ENCODE results near the gene LIMD2. TPM values are rescaled to one million over a fixed set of nuclear protein-coding genes. Genes with fewer than 3 reads are reported as not detected.

Gene LIMD2
- total RNA-seq, 1 experiment from 2014 or later, result 190 TPM

DNA sequence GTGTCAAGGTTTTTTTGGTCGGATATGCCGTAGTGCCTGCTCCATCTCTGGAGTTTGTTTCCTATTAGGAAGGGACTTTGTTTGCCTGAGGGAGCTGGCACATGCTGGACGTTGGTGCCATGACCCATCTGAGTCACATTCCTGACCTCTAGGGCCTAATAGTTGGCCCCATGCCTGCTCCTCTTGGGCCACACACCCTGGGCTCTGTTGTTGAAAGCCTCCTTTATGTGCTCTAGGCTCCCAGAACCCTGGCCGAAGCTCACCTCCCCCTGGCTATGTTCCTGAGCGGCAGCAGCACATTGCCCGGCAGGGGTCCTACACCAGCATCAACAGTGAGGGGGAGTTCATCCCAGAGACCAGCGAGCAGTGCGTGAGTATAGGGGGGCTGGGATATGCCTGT lies 18.4 kb downstream of the LIMD2 start:
- peak; percentile 46 for DNase-seq

DNA sequence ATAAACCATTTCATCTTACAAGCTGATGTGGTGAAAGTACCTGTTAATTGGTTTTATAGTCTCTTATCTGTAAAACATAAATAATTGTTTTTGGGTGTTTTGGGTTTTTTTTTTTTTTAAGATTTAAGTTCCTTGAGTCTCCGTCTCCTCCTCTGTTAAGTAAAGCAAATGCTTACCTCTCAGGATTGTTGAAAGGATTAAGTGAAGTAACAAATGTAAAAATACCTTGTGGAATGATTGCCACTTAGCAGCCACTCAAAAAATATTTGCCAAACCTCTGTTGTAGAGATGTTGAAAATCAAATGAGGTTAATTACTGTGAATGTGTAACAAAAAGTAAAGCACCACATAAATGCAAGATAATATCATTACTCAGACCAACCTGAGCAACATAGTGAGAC lies 19.2 kb downstream of the LIMD2 start:
- DNase-seq, result no peak
- H3K4me3 ChIP-seq (ENCODE audit: insufficient read depth, low read depth, low read length), result no peak overlapping the region
- H3K36me3 ChIP-seq (replicated peaks; ENCODE audit: control insufficient read depth, insufficient read depth, low read length), result peaks cover 1% of the 10 kb centered on the region
- no peaks in the 10 kb centered on the region for H3K27me3 ChIP-seq (ENCODE audit: control insufficient read depth, insufficient read depth, low read length)

More for the DNA sequence above, 18.4 kb downstream of the LIMD2 start:
- H3K36me3 ChIP-seq (replicated peaks; ENCODE audit: control insufficient read depth, insufficient read depth, low read length), result peaks cover 1% of the 10 kb centered on the region
- H3K27me3 ChIP-seq (ENCODE audit: control insufficient read depth, insufficient read depth, low read length), result no peaks in the 10 kb centered on the region
- H3K4me3 ChIP-seq (ENCODE audit: insufficient read depth, low read depth, low read length), result no peak overlapping the region

- H3K36me3 ChIP-seq (replicated peaks; ENCODE audit: control insufficient read depth, insufficient read depth, low read length), result no peaks in the 10 kb centered on the region; the same call in none of the 2 replicates
- H3K27me3 ChIP-seq (ENCODE audit: control insufficient read depth, insufficient read depth, low read length), result no peaks in the 10 kb centered on the region
- no peak overlapping the region for H3K4me3 ChIP-seq (ENCODE audit: insufficient read depth, low read depth, low read length)
- peak; percentile 67 for DNase-seq
Observed at GRCh38 chr17:63679214-63679613, 20.7 kb downstream of the LIMD2 start.

DNA sequence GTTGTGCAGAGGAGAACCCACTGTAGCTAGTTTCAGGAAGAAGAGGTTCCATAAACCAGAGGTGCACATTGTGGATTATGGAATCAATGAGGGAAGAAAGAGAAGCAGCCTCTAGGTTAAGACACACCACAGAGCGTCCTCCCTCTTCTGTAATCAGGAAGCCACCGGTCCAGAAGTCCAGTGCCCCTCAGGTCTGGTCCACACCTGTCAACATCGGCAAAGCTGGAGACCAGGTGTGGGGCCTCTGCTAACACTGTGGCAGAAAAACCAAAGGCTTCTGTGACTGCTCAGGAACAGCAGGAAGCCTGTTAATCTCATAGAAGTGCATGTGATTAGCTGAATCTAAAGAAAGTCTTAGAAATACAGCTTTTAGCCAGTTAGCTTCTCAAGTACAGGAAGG lies 23.3 kb downstream of the LIMD2 start:
- H3K36me3 ChIP-seq (replicated peaks; ENCODE audit: control insufficient read depth, insufficient read depth, low read length), result no peaks in the 10 kb centered on the region; the same call in 1 of the 2 replicates
- no peak for DNase-seq
- no peak overlapping the region for H3K4me3 ChIP-seq (ENCODE audit: insufficient read depth, low read depth, low read length)
- H3K27me3 ChIP-seq (ENCODE audit: control insufficient read depth, insufficient read depth, low read length), result no peaks in the 10 kb centered on the region

DNA sequence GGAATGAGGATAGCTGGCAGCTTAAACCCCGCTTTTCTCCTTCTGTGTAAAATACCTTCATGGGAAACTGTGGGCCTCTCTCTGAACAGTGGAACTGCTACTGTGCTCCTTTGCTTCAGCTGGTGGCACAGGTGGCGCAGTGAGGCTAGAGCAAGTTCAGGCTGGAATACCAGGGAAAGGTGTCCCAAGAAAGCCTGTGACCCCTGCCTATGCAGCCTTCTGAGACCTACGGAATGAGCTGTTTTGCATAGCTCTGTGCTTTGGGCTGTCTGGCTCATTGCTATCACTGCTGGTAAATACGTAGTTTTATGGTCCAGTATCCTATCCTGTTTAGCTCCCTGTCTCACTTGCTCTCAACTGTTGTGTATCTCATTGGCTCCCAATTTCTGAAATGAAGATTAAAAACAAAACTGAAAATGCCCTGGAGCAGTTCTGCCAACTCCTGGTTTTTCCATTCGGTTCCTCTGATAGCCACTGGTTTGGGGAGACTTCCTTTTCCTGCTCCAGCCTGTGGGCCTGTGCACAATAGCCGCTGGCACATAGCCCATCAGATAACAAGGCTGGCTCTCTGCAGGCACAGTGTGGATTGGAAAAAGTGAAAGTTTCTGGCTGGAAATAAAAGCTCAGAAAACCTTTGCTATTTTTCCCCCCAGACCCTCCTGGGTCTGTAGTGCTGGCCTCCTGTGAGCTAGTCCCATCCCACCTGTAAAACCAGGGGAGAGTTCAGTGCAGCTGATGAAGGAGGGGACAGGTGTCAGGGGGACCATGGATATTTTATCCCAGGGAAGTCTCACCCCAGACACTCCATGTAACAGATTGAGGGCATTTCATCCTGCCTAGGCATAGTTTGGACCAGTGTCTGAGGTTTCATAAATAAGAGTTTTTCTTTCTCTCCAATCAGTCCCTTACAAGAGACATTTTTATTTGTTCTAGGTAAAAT lies 24.0 kb downstream of the LIMD2 start:
- Histone ChIP-seq H3K4me3 (ENCODE audit: insufficient read depth, low read depth, low read length) (no peak overlapping the region), H3K36me3 (replicated peaks; ENCODE audit: control insufficient read depth, insufficient read depth, low read length) (no peaks in the 10 kb centered on the region; the same call in 1 of the 2 replicates), H3K27me3 (ENCODE audit: control insufficient read depth, insufficient read depth, low read length) (no peaks in the 10 kb centered on the region)
- no peak for DNase-seq

GRCh38 chr17:63675231-63675606 lies 24.7 kb downstream of the LIMD2 start:
- H3K36me3 ChIP-seq (replicated peaks; ENCODE audit: control insufficient read depth, insufficient read depth, low read length), result no peaks in the 10 kb centered on the region; the same call in 1 of the 2 replicates
- H3K27me3 ChIP-seq (ENCODE audit: control insufficient read depth, insufficient read depth, low read length), result no peaks in the 10 kb centered on the region
- H3K4me3 ChIP-seq (ENCODE audit: insufficient read depth, low read depth, low read length), result no peak overlapping the region
- no peak for DNase-seq

GRCh38 chr17:63672856-63673255 lies 27.1 kb downstream of the LIMD2 start:
- no peaks in the 10 kb centered on the region; the same call in 1 of the 2 replicates for H3K36me3 ChIP-seq (replicated peaks; ENCODE audit: control insufficient read depth, insufficient read depth, low read length)
- DNase-seq, result no peak
- no peaks in the 10 kb centered on the region for H3K27me3 ChIP-seq (ENCODE audit: control insufficient read depth, insufficient read depth, low read length)
- no peak overlapping the region for H3K4me3 ChIP-seq (ENCODE audit: insufficient read depth, low read depth, low read length)

DNA sequence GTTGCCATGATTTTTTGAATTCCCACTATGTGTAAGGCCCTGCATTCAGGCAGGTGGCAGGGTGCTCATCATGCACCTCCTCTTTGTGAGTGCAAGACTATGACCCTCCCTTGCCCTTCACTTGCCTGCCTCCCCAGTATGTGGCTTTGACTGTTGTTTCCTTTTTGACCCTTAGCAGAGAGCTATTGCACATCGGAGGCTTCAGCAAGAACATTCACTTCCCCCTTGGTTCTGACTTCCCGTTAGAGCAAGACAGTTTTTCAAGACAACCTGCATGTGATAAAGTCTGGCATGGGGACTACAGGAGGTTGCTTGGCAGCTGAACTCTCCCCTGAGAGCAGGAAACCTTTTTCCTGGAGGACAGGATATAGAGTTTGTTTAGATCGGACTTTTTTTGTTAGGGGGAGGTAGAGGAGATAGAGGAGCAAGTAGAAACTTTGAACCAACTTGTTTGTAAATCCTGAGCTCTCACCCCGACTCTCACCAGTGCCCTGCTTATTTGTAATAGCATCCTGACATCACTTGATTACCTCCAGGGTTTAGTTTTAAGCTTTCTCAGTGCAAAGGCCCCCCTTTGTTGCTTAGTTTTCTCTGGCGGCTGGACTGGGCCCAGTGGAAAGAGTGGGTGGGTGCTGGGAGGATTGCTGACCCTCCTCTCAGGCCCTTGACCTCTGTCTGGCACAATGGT lies 34.3 kb downstream of the LIMD2 start:
- Histone ChIP-seq H3K27me3 (ENCODE audit: control insufficient read depth, insufficient read depth, low read length) (no peaks in the 10 kb centered on the region), H3K4me3 (ENCODE audit: insufficient read depth, low read depth, low read length) (no peak overlapping the region), H3K36me3 (replicated peaks; ENCODE audit: control insufficient read depth, insufficient read depth, low read length) (no peaks in the 10 kb centered on the region; the same call in 1 of the 2 replicates)
- no peak for DNase-seq

DNA sequence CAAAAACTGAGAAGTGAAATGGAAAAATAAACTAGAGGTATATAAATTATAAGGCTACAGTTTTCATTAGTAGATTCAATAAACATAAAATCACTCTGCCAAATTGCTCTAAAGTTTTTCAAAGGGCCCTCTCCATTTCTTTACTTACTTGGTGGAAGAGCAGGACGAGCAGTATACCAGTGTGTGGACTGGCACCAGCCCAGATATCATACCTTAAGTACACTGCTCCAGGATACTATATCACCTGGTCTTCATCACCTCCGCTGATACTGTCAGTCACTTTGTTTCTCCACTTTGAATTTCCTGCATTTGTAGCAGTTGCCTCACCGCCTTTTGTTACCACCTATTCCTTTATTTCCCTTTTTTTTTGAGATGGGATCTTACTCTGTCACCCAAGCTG lies 40.1 kb downstream of the LIMD2 start:
- DNase-seq, result no peak
- no peaks in the 10 kb centered on the region for H3K27me3 ChIP-seq (ENCODE audit: control insufficient read depth, insufficient read depth, low read length)

DNA sequence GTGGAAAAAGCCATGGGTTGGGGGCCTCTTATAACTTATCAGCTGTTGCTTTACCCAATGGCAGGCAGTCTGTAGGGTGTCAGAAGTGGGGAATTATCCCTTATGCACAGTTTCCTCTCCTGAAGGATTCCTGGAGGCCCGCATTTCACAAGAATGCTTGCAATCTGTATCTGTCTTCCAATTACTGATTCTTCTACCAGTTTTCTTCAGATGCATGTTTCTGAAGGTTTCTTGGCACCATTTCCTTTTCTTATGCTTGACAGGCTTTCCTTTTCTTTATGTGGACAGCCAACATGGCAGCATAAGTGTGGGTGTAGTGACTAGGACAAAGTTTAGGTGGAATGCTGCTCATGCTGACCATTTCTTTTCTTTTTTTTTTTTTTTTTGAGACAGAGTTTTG lies 41.6 kb downstream of the LIMD2 start:
- no peak for DNase-seq
- Histone ChIP-seq H3K27me3 (ENCODE audit: control insufficient read depth, insufficient read depth, low read length) (no peaks in the 10 kb centered on the region), H3K36me3 (replicated peaks; ENCODE audit: control insufficient read depth, insufficient read depth, low read length) (peaks cover 3% of the 10 kb centered on the region), H3K4me3 (ENCODE audit: insufficient read depth, low read depth, low read length) (no peak overlapping the region)

More for the DNA sequence above, 40.1 kb downstream of the LIMD2 start:
- Histone ChIP-seq H3K4me3 (ENCODE audit: insufficient read depth, low read depth, low read length) (no peak overlapping the region), H3K36me3 (replicated peaks; ENCODE audit: control insufficient read depth, insufficient read depth, low read length) (peaks cover 3% of the 10 kb centered on the region)

DNA sequence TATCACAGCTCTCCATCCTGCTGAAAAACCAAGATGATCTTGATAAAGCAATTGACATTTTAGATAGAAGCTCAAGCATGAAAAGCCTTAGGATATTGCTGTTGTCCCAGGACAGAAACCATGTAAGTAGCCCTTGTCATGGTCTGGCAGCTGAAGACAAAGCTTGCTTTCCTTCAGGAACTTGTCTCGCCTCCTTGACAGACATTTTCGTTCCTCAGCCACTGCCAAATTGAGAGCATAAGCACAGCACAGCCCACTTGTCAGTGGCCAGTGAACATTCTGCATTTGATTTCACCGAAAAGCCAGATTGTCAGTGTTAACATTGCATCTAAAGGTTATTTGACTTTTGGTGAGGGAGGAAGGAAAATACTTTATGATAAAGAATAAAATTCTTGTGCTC lies 42.1 kb downstream of the LIMD2 start:
- Histone ChIP-seq H3K36me3 (replicated peaks; ENCODE audit: control insufficient read depth, insufficient read depth, low read length) (peaks cover 3% of the 10 kb centered on the region), H3K4me3 (ENCODE audit: insufficient read depth, low read depth, low read length) (no peak overlapping the region), H3K27me3 (ENCODE audit: control insufficient read depth, insufficient read depth, low read length) (no peaks in the 10 kb centered on the region)
- no peak for DNase-seq

GRCh38 chr17:63653050-63653449 lies 46.9 kb downstream of the LIMD2 start:
- Histone ChIP-seq H3K36me3 (replicated peaks; ENCODE audit: control insufficient read depth, insufficient read depth, low read length) (peaks cover 3% of the 10 kb centered on the region), H3K27me3 (ENCODE audit: control insufficient read depth, insufficient read depth, low read length) (no peaks in the 10 kb centered on the region), H3K4me3 (ENCODE audit: insufficient read depth, low read depth, low read length) (no peak overlapping the region)
- no peak for DNase-seq

DNA sequence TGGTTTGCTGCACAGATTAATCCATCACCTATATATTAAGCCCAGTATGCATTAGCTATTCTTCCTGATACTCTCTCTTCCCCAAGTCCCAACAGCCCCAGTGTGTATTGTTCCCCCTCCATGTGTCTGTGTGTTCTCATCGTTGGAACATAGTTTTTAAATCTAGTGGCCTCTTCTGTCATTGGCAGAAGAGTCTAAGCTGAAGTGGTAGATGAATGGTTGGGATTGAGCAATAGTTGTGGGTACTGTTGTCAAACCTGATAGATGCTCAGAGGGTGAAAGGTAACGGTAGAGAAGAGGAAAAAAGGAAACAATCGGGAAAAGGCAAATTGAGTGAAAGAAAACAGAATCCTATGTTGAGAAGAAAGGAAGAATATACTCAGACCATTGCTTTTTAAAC lies 47.8 kb downstream of the LIMD2 start:
- Histone ChIP-seq H3K36me3 (replicated peaks; ENCODE audit: control insufficient read depth, insufficient read depth, low read length) (no peaks in the 10 kb centered on the region; the same call in none of the 2 replicates), H3K27me3 (ENCODE audit: control insufficient read depth, insufficient read depth, low read length) (no peaks in the 10 kb centered on the region), H3K4me3 (ENCODE audit: insufficient read depth, low read depth, low read length) (no peak overlapping the region)
- DNase-seq, result no peak

DNA sequence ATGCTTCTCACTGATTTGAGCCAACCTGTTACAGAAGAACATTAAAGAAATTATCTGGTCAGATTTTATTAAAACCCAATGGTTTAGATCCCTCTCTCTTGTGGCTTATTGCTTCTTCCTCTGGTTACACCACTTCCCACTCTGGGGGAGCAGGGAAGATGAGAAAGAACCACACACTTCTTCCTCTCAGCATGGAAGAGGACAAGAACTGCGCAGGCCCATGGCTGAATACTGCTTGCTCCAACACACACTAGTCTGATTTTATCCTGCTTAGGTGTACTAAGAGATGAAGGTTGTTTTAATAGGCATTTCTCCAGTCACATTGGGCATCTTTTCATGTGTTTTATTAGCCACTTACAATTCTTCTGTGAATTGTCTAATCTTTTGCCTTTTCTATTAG lies 50.1 kb downstream of the LIMD2 start:
- no peaks in the 10 kb centered on the region for H3K27me3 ChIP-seq (ENCODE audit: control insufficient read depth, insufficient read depth, low read length)
- no peaks in the 10 kb centered on the region; the same call in none of the 2 replicates for H3K36me3 ChIP-seq (replicated peaks; ENCODE audit: control insufficient read depth, insufficient read depth, low read length)
- no peak for DNase-seq
- no peak overlapping the region for H3K4me3 ChIP-seq (ENCODE audit: insufficient read depth, low read depth, low read length)

DNA sequence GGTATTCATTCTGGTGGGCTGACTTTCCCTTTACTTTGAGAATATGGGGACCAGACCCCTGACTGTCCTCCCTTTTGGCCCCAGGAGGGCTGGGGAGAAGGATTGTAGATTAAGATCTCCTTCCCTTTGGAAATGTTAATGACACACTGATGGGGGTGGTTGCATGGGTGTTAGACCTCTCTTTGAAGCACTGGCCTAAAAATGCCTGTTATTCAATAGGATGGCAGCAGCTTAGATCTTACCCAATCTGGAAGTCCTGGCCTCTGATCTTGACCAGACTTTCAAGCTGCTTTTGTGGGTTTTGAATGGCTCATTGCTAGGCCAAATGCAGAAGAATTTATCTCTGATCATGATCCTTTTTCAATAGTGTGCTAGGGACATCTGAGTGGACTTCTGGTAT lies 52.0 kb downstream of the LIMD2 start:
- H3K27me3 ChIP-seq (ENCODE audit: control insufficient read depth, insufficient read depth, low read length), result no peaks in the 10 kb centered on the region
- no peaks in the 10 kb centered on the region; the same call in 1 of the 2 replicates for H3K36me3 ChIP-seq (replicated peaks; ENCODE audit: control insufficient read depth, insufficient read depth, low read length)
- H3K4me3 ChIP-seq (ENCODE audit: insufficient read depth, low read depth, low read length), result no peak overlapping the region
- DNase-seq, result peak; percentile 42

Measured in H7 (cell line).